ENCODE data around the gene TRMO.

TRMO gene

GRCh38 chr9:97858826-97859225 lies 63.5 kb downstream of the TRMO start:
- no peak for DNase-seq (ENCODE audit: low read depth)

GRCh38 chr9:97858393-97858713 lies 63.9 kb downstream of the TRMO start:
- no peak for DNase-seq (ENCODE audit: low read depth)

GRCh38 chr9:97857606-97858392 lies 64.5 kb downstream of the TRMO start:
- no peak for DNase-seq (ENCODE audit: low read depth)

DNA sequence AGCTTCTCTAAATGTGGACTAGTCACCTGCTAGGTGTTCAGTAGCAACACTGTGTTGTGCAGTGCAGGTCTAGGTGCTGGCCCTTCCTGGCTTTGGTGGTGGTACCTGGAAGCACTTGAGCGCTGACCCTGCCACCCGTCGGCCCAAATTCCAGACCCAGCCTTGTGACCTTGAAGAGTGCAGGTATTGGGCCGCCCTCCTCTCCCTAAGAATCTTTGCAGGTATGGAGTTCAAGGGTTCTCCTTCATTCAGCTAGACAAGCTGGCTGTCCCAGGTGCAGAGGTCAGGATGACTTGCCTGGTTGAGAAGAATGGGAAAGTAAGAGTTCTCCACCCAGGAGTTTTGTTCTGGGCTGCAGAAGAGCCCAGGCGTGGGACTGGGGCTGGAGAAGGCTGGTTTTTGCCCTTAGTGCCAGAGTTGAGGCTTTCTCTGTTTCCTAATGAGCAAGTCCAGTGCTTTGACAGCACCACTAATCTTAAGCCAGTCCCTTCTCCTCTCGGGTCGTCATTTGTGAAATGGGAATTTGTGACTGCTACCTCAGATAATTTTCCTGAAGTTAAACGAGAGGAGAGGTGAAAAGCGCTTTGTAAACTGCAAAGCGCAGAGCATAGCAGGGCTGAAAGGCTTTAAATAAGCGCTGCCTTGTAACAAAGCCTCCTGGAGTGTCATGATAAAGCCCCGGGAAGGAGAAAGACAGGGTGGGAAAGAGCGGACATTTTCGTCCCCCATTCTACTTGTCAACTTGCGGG lies 65.3 kb downstream of the TRMO start:
- no peak for DNase-seq (ENCODE audit: low read depth)

DNA sequence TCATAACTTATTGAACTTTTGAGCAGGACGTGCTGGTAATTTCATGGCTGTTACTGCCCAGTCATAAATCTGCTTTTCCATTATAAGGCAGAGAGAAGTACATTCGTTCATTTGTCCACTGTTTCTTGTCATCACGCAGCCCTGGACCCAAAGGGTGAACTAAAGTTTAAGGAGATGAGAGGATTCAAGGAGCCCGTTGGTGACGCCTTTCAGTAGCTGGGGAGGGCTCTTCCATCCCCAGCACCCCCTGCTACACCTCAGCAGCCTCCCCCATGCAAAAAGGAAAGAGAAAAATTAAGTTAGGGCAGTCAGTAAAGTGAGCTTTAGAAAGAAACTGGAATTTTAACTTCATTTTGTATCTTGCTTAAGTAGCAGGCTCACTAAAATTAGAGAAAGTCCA lies 66.4 kb downstream of the TRMO start:
- no peak for DNase-seq (ENCODE audit: low read depth)

DNA sequence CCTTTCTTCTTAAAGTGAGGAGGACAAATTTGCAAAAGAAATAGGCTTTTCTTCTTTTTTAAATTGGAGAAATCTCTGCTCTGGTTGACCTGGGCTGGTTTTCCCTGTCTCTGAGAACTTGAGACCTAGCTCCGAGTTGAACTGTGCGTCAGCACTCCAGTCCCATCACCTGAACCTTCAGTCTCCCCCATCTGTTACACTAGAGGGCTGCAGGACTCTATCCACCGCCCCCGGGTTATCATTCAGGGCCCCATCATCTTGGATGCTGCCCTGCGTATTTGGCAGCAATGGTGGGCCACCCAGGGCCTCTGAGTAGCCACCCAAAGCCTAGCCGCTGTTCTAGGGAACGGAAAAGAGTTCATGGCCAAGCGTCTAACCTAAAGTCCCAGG lies 66.8 kb downstream of the TRMO start:
- no peak for DNase-seq (ENCODE audit: low read depth)

- no peak for DNase-seq (ENCODE audit: low read depth)
Measured at GRCh38 chr9:97854696-97855485, 67.4 kb downstream of the TRMO start.
